HepG2 (cell line): ENCODE measurements around the gene FDXACB1. TPM values are rescaled to one million over a fixed set of nuclear protein-coding genes. Genes with fewer than 3 reads are reported as not detected.
A peak's percentile ranks its signal among the peaks of the same experiment; 100 is the strongest.

Experiments
- CBX1 ChIP-seq: IDR thresholded peaks from one replicate; pipeline ENCODE4 v1.6.1; 2016; ENCODE audit warnings: antibody characterized with exemption, low read depth
- ELF3 ChIP-seq: IDR thresholded peaks from 2 replicates; pipeline ENCODE4 v1.6.1; 2016; ENCODE audit warnings: missing genetic modification reagents, missing compliant biosample characterization
- FOXA1 ChIP-seq, 2 experiments: fragments of 450-650 bp in 1 of 2; sonication (generic) in 1 of 2; formaldehyde crosslinking in 1 of 2; IDR thresholded peaks; 2 replicates each; pipeline versions ENCODE4 v1.4.0 to v1.6.1; 2016 to 2020; ENCODE audit warnings: missing genetic modification reagents in 1 of 2
- PTBP1 ChIP-seq: fragments of 200-400 bp; formaldehyde crosslinking; IDR thresholded peaks from 2 replicates; pipeline ENCODE4 v1.6.1; 2018; ENCODE audit warnings: low read length, low read depth; ENCODE audit not compliant: poor library complexity, severe bottlenecking
- RCOR2 ChIP-seq: IDR thresholded peaks from 2 replicates; pipeline ENCODE4 v1.6.1; 2016; ENCODE audit warnings: missing biosample characterization, missing genetic modification reagents
- SNAPC2 ChIP-seq: sonication (generic); formaldehyde crosslinking; IDR thresholded peaks from 2 replicates; pipeline ENCODE4 v1.8.1; 2022; ENCODE audit warnings: mild to moderate bottlenecking, missing genetic modification reagents
- SOX5 ChIP-seq: IDR thresholded peaks from 2 replicates; pipeline ENCODE4 v1.6.1; 2016; ENCODE audit warnings: borderline replicate concordance
- SRSF1 ChIP-seq: fragments of 200-400 bp; formaldehyde crosslinking; optimal IDR thresholded peaks from 2 replicates; pipeline ENCODE3; 2017; ENCODE audit warnings: mild to moderate bottlenecking, low read depth, low read length, moderate library complexity
- TRAFD1 ChIP-seq: sonication (generic); formaldehyde crosslinking; IDR thresholded peaks from 2 replicates; pipeline ENCODE4 v1.5.1; 2020; ENCODE audit warnings: missing genetic modification reagents, mild to moderate bottlenecking, borderline replicate concordance
- ZBED4 ChIP-seq: sonication (generic); formaldehyde crosslinking; IDR thresholded peaks from 2 replicates; pipeline ENCODE4 v1.4.0; 2020; ENCODE audit warnings: missing genetic modification reagents, borderline replicate concordance
- ZBTB43 ChIP-seq: sonication (generic); formaldehyde crosslinking; conservative IDR thresholded peaks from 2 replicates; pipeline ENCODE4 v1.4.0; 2020; ENCODE audit warnings: missing genetic modification reagents
- ZFP36L1 ChIP-seq: sonication (generic); formaldehyde crosslinking; IDR thresholded peaks from 2 replicates; pipeline ENCODE4 v1.8.0; 2022; ENCODE audit warnings: mild to moderate bottlenecking, missing genetic modification reagents, moderate library complexity
- ZNF121 ChIP-seq: sonication (generic); formaldehyde crosslinking; IDR thresholded peaks from 2 replicates; pipeline ENCODE4 v1.5.0; 2020; ENCODE audit warnings: mild to moderate bottlenecking, missing genetic modification reagents
- ZNF672 ChIP-seq: sonication (generic); formaldehyde crosslinking; IDR thresholded peaks from 2 replicates; pipeline ENCODE4 v1.8.1; 2022; ENCODE audit warnings: missing genetic modification reagents
- ZNF710 ChIP-seq: sonication (generic); formaldehyde crosslinking; IDR thresholded peaks from 2 replicates; pipeline ENCODE4 v1.5.0; 2020; ENCODE audit warnings: mild to moderate bottlenecking, missing genetic modification reagents, borderline replicate concordance
- ZNF781 ChIP-seq: sonication (generic); formaldehyde crosslinking; IDR thresholded peaks from 2 replicates; pipeline ENCODE4 v1.5.1; 2020; ENCODE audit warnings: borderline replicate concordance, mild to moderate bottlenecking, missing genetic modification reagents; ENCODE audit errors: not compliant biosample characterization
- polyA plus RNA-seq, 8 experiments: library from polyadenylated mRNA; depleted of rRNA in 3 of 8; stranded (reverse) in 7 of 8; unstranded in 1 of 8; fragments of >200 nt; fragmentation: Illumina TruSeq in 4 of 8; extraction: Trizol in 4 of 8; gene quantifications; 2 replicates each; pipeline versions ENCODE4 v1.2.1 to v1.2.3, GENCODE V29; 2011 to 2016; ENCODE audit warnings: low read depth in 4 of 8, missing spikeins in 1 of 8, mixed read lengths in 1 of 8; ENCODE audit not compliant: insufficient read depth in 1 of 8
- total RNA-seq, 5 experiments: library from RNA; depleted of rRNA; stranded (reverse); fragments of >200 nt; fragmentation: Illumina TruSeq; extraction: Trizol; gene quantifications; 2 replicates each; pipeline ENCODE4 v1.2.3, GENCODE V29; 2016; ENCODE audit warnings: low read depth in 1 of 5

FDXACB1 gene
- total and polyA plus RNA-seq, 2 of the 13 experiments (the other 11 are each of a cell fraction or from before 2014, with no cell fraction given) = 1.1 to 3.4 TPM

GRCh38 chr11:111926505-111927391 lies 47.8 kb upstream of the FDXACB1 start (continued):
- TF ChIP-seq SNAPC2 (CRISPR knock-in tag) (peak; percentile 62; the same call in 1 of the 2 replicates), ZFP36L1 (peak; percentile 78), ZNF781 (CRISPR knock-in tag) (peak; percentile 46), ZNF710 (no peak; the same call in 1 of the 2 replicates), SOX5 (peak; percentile 41; the same call in 1 of the 2 replicates), ELF3 (CRISPR knock-in tag) (no peak), CBX1 (no peak), SRSF1 (peak; percentile 60), PTBP1 (no peak), ZBED4 (CRISPR knock-in tag) (0 out of 2 replicates have a peak, but pooled peaks have one; percentile 47), FOXA1 (IDR thresholded peaks at IDR 0.05) (no peak), FOXA1 (CRISPR knock-in tag; IDR thresholded peaks at IDR 0.05) (peak; percentile 37; the same call in 1 of the 2 replicates), TRAFD1 (no peak), ZNF672 (no peak), RCOR2 (CRISPR knock-in tag) (no peak), ZBTB43 (CRISPR knock-in tag) (peak; percentile 71; the same call in 1 of the 2 replicates), ZNF121 (CRISPR knock-in tag) (no peak)
